HEK293 (cell line): Measurements from ENCODE around the gene OPA3.

Experiments
- ZBTB1 ChIP-seq: fragments of 450-650 bp; formaldehyde crosslinking; IDR thresholded peaks from 2 replicates; pipeline ENCODE4 v1.5.1; 2016; ENCODE audit warnings: missing biosample characterization, missing genetic modification characterization
- ZNF548 ChIP-seq: fragments of 450-650 bp; formaldehyde crosslinking; IDR thresholded peaks from 2 replicates; pipeline ENCODE4 v1.5.1; 2016; ENCODE audit warnings: missing biosample characterization, missing genetic modification characterization
- ZNF561 ChIP-seq: fragments of 450-650 bp; IDR thresholded peaks from 2 replicates; pipeline ENCODE4 v1.5.1; 2018; ENCODE audit warnings: missing biosample characterization, missing genetic modification characterization, borderline replicate concordance
- ZNF670 ChIP-seq: fragments of 450-650 bp; formaldehyde crosslinking; IDR thresholded peaks from 2 replicates; pipeline ENCODE4 v1.5.1; 2016; ENCODE audit warnings: missing biosample characterization, missing genetic modification characterization, low read depth
- TF ChIP-seq, protein P1 (sequence below): fragments of 450-650 bp; formaldehyde crosslinking; IDR thresholded peaks from 2 replicates; pipeline ENCODE4 v1.5.1; 2016; ENCODE audit warnings: missing biosample characterization, missing genetic modification characterization, low read depth
- TF ChIP-seq, protein P2 (sequence below): fragments of 450-650 bp; formaldehyde crosslinking; IDR thresholded peaks from 2 replicates; pipeline ENCODE4 v1.5.1; 2016; ENCODE audit warnings: missing biosample characterization, missing genetic modification characterization
- TF ChIP-seq, protein P3 (sequence below): fragments of 450-650 bp; IDR thresholded peaks from 2 replicates; pipeline ENCODE4 v1.5.1; 2018; ENCODE audit warnings: missing biosample characterization, missing genetic modification characterization
- TF ChIP-seq, protein P4 (sequence below): fragments of 450-650 bp; IDR thresholded peaks from 2 replicates; pipeline ENCODE4 v1.5.1; 2018; ENCODE audit warnings: missing biosample characterization, mild to moderate bottlenecking, missing genetic modification characterization
- TF ChIP-seq, protein P5 (sequence below): fragments of 450-650 bp; formaldehyde crosslinking; IDR thresholded peaks from 2 replicates; pipeline ENCODE4 v1.5.1; 2016; ENCODE audit warnings: missing biosample characterization, missing genetic modification characterization
- TF ChIP-seq, protein P6 (sequence below): fragments of 450-650 bp; formaldehyde crosslinking; optimal IDR thresholded peaks from 2 replicates; pipeline ENCODE3; 2016; ENCODE audit warnings: missing biosample characterization, mild to moderate bottlenecking, missing genetic modification characterization
- TF ChIP-seq, protein P7 (sequence below): fragments of 450-650 bp; formaldehyde crosslinking; IDR thresholded peaks from 2 replicates; pipeline ENCODE4 v1.5.1; 2016; ENCODE audit warnings: missing biosample characterization, missing genetic modification characterization, low read depth

DNA sequence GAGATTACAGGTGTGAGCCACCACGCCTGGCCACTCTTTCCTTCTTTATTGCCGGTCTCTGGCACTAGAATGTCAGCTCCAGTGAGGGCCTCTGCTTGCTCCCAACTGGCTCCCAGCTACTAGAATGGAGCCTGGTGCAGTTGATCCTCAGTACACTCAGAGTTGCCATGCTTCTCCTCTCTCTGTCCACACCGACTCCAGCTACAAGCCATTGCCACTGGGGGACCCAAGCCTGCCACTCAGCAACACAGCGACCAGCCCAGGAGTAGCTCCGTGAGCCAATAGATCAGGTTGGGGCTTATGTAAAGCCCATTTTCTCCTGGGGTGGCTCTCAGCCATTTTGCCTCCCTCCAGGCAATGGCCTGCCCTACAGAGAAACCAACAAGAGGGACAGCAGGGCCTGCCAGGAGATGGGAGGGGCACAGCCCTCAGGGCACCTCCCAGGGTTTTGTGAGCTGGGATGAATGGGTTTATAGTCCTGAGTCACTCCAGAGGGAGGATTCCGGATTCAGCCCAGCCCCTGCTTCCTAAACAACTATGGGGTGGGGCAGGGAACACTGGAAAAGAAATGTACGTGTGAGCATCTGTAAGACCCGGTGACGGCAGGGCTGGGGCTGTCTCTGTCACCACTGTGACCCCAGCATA is 36.5 kb downstream of the OPA3 start:
- TF ChIP-seq, protein P1, sequence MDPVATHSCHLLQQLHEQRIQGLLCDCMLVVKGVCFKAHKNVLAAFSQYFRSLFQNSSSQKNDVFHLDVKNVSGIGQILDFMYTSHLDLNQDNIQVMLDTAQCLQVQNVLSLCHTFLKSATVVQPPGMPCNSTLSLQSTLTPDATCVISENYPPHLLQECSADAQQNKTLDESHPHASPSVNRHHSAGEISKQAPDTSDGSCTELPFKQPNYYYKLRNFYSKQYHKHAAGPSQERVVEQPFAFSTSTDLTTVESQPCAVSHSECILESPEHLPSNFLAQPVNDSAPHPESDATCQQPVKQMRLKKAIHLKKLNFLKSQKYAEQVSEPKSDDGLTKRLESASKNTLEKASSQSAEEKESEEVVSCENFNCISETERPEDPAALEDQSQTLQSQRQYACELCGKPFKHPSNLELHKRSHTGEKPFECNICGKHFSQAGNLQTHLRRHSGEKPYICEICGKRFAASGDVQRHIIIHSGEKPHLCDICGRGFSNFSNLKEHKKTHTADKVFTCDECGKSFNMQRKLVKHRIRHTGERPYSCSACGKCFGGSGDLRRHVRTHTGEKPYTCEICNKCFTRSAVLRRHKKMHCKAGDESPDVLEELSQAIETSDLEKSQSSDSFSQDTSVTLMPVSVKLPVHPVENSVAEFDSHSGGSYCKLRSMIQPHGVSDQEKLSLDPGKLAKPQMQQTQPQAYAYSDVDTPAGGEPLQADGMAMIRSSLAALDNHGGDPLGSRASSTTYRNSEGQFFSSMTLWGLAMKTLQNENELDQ, result no peak
- TF ChIP-seq ZNF548 (no peak), ZNF670 (no peak), ZBTB1 (tag by site-specific recombination) (no peak), ZNF561 (tag by site-specific recombination) (no peak)
- TF ChIP-seq, protein P2, sequence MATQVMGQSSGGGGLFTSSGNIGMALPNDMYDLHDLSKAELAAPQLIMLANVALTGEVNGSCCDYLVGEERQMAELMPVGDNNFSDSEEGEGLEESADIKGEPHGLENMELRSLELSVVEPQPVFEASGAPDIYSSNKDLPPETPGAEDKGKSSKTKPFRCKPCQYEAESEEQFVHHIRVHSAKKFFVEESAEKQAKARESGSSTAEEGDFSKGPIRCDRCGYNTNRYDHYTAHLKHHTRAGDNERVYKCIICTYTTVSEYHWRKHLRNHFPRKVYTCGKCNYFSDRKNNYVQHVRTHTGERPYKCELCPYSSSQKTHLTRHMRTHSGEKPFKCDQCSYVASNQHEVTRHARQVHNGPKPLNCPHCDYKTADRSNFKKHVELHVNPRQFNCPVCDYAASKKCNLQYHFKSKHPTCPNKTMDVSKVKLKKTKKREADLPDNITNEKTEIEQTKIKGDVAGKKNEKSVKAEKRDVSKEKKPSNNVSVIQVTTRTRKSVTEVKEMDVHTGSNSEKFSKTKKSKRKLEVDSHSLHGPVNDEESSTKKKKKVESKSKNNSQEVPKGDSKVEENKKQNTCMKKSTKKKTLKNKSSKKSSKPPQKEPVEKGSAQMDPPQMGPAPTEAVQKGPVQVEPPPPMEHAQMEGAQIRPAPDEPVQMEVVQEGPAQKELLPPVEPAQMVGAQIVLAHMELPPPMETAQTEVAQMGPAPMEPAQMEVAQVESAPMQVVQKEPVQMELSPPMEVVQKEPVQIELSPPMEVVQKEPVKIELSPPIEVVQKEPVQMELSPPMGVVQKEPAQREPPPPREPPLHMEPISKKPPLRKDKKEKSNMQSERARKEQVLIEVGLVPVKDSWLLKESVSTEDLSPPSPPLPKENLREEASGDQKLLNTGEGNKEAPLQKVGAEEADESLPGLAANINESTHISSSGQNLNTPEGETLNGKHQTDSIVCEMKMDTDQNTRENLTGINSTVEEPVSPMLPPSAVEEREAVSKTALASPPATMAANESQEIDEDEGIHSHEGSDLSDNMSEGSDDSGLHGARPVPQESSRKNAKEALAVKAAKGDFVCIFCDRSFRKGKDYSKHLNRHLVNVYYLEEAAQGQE (tag by site-specific recombination), result no peak
- TF ChIP-seq, protein P3, sequence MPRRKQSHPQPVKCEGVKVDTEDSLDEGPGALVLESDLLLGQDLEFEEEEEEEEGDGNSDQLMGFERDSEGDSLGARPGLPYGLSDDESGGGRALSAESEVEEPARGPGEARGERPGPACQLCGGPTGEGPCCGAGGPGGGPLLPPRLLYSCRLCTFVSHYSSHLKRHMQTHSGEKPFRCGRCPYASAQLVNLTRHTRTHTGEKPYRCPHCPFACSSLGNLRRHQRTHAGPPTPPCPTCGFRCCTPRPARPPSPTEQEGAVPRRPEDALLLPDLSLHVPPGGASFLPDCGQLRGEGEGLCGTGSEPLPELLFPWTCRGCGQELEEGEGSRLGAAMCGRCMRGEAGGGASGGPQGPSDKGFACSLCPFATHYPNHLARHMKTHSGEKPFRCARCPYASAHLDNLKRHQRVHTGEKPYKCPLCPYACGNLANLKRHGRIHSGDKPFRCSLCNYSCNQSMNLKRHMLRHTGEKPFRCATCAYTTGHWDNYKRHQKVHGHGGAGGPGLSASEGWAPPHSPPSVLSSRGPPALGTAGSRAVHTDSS (tag by site-specific recombination), result no peak
- TF ChIP-seq, protein P4, sequence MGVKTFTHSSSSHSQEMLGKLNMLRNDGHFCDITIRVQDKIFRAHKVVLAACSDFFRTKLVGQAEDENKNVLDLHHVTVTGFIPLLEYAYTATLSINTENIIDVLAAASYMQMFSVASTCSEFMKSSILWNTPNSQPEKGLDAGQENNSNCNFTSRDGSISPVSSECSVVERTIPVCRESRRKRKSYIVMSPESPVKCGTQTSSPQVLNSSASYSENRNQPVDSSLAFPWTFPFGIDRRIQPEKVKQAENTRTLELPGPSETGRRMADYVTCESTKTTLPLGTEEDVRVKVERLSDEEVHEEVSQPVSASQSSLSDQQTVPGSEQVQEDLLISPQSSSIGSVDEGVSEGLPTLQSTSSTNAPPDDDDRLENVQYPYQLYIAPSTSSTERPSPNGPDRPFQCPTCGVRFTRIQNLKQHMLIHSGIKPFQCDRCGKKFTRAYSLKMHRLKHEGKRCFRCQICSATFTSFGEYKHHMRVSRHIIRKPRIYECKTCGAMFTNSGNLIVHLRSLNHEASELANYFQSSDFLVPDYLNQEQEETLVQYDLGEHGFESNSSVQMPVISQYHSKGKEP (tag by site-specific recombination), result no peak
- TF ChIP-seq, protein P5, sequence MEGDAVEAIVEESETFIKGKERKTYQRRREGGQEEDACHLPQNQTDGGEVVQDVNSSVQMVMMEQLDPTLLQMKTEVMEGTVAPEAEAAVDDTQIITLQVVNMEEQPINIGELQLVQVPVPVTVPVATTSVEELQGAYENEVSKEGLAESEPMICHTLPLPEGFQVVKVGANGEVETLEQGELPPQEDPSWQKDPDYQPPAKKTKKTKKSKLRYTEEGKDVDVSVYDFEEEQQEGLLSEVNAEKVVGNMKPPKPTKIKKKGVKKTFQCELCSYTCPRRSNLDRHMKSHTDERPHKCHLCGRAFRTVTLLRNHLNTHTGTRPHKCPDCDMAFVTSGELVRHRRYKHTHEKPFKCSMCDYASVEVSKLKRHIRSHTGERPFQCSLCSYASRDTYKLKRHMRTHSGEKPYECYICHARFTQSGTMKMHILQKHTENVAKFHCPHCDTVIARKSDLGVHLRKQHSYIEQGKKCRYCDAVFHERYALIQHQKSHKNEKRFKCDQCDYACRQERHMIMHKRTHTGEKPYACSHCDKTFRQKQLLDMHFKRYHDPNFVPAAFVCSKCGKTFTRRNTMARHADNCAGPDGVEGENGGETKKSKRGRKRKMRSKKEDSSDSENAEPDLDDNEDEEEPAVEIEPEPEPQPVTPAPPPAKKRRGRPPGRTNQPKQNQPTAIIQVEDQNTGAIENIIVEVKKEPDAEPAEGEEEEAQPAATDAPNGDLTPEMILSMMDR, result no peak
- TF ChIP-seq, protein P6, sequence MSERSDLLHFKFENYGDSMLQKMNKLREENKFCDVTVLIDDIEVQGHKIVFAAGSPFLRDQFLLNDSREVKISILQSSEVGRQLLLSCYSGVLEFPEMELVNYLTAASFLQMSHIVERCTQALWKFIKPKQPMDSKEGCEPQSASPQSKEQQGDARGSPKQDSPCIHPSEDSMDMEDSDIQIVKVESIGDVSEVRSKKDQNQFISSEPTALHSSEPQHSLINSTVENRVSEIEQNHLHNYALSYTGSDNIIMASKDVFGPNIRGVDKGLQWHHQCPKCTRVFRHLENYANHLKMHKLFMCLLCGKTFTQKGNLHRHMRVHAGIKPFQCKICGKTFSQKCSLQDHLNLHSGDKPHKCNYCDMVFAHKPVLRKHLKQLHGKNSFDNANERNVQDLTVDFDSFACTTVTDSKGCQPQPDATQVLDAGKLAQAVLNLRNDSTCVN (tag by site-specific recombination), result no peak
- TF ChIP-seq, protein P7, sequence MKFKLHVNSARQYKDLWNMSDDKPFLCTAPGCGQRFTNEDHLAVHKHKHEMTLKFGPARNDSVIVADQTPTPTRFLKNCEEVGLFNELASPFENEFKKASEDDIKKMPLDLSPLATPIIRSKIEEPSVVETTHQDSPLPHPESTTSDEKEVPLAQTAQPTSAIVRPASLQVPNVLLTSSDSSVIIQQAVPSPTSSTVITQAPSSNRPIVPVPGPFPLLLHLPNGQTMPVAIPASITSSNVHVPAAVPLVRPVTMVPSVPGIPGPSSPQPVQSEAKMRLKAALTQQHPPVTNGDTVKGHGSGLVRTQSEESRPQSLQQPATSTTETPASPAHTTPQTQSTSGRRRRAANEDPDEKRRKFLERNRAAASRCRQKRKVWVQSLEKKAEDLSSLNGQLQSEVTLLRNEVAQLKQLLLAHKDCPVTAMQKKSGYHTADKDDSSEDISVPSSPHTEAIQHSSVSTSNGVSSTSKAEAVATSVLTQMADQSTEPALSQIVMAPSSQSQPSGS (tag by site-specific recombination), result no peak
